T-helper 1 cell treated with Interleukin-12 subunit alpha and Interleukin-12 subunit beta and Interleukin-4 antibody, amounts not matched to agents 30 μg/mL and 1 μg/mL, for 36 hours (primary cell): ENCODE data around the gene MAGED4B.
"Not testable (repeated sequence)": the region's sequence is repeated elsewhere in the genome, so short reads cannot be mapped to it uniquely, and the experiment has no call there.

Experiments
- H3K27ac Mint-ChIP-seq: one replicate; pipeline ENCODE4 v1.8.0; 2021; ENCODE audit warnings: mild to moderate bottlenecking, mixed read lengths
- H3K27me3 Mint-ChIP-seq: one replicate; pipeline ENCODE4 v1.8.0; 2021; ENCODE audit warnings: low read depth, mixed read lengths
- H3K36me3 Mint-ChIP-seq: one replicate; pipeline ENCODE4 v1.8.0; 2021; ENCODE audit warnings: low read depth, mixed read lengths
- H3K4me1 Mint-ChIP-seq: one replicate; pipeline ENCODE4 v1.8.0; 2021; ENCODE audit warnings: low read depth, mixed read lengths
- H3K4me3 Mint-ChIP-seq: one replicate; pipeline ENCODE4 v1.8.0; 2021; ENCODE audit warnings: mild to moderate bottlenecking, moderate library complexity, mixed read lengths
- H3K9me3 Mint-ChIP-seq: one replicate; pipeline ENCODE4 v1.8.0; 2021; ENCODE audit warnings: mixed read lengths

The MAGED4B gene

GRCh38 chrX:52068666-52069640, at the start of gene MAGED4B:
MAGED4B (minus strand) TSS chrX:52069183; CDS start chrX:52068172, 1,011 bp downstream.
- not testable (repeated sequence) for H3K4me3 Mint-ChIP-seq, H3K9me3 Mint-ChIP-seq, H3K27ac Mint-ChIP-seq, H3K4me1 Mint-ChIP-seq, H3K36me3 Mint-ChIP-seq, H3K27me3 Mint-ChIP-seq

GRCh38 chrX:52118262-52118661, 49.3 kb upstream of the MAGED4B start:
- no peak overlapping the region for H3K27ac Mint-ChIP-seq
- H3K27me3 Mint-ChIP-seq: no peaks in the 10 kb centered on the region
- H3K4me3 Mint-ChIP-seq: no peak overlapping the region
- H3K4me1 Mint-ChIP-seq: no peaks in the 10 kb centered on the region
- no peaks in the 10 kb centered on the region for H3K9me3 Mint-ChIP-seq
- no peaks in the 10 kb centered on the region for H3K36me3 Mint-ChIP-seq

- H3K27ac Mint-ChIP-seq: no peak overlapping the region
- H3K4me3 Mint-ChIP-seq: no peak overlapping the region
- H3K9me3 Mint-ChIP-seq: no peaks in the 10 kb centered on the region
- H3K27me3 Mint-ChIP-seq: no peaks in the 10 kb centered on the region
- no peaks in the 10 kb centered on the region for H3K36me3 Mint-ChIP-seq
- no peaks in the 10 kb centered on the region for H3K4me1 Mint-ChIP-seq
Observed at GRCh38 chrX:52082578-52082977, 13.6 kb upstream of the MAGED4B start.

- no peak overlapping the region for H3K27ac Mint-ChIP-seq
- H3K4me3 Mint-ChIP-seq: no peak overlapping the region
- no peaks in the 10 kb centered on the region for H3K36me3 Mint-ChIP-seq
- no peaks in the 10 kb centered on the region for H3K27me3 Mint-ChIP-seq
- H3K4me1 Mint-ChIP-seq: no peaks in the 10 kb centered on the region
- no peaks in the 10 kb centered on the region for H3K9me3 Mint-ChIP-seq
Observed at GRCh38 chrX:52078131-52078530, 9.1 kb upstream of the MAGED4B start.

GRCh38 chrX:52042288-52042687, 26.7 kb downstream of the MAGED4B start:
- H3K27me3 Mint-ChIP-seq, H3K4me1 Mint-ChIP-seq, H3K36me3 Mint-ChIP-seq, H3K9me3 Mint-ChIP-seq, H3K4me3 Mint-ChIP-seq, H3K27ac Mint-ChIP-seq: not testable (repeated sequence)

- Mint-ChIP-seq H3K27me3 (no peaks in the 10 kb centered on the region), H3K27ac (no peak overlapping the region), H3K4me1 (no peaks in the 10 kb centered on the region), H3K36me3 (no peaks in the 10 kb centered on the region), H3K4me3 (no peak overlapping the region), H3K9me3 (no peaks in the 10 kb centered on the region)
Observed at GRCh38 chrX:52034211-52034610, 34.8 kb downstream of the MAGED4B start.

GRCh38 chrX:52031371-52031770, 37.6 kb downstream of the MAGED4B start:
- H3K9me3 Mint-ChIP-seq: no peaks in the 10 kb centered on the region
- no peaks in the 10 kb centered on the region for H3K4me1 Mint-ChIP-seq
- no peaks in the 10 kb centered on the region for H3K27me3 Mint-ChIP-seq
- no peak overlapping the region for H3K27ac Mint-ChIP-seq
- H3K4me3 Mint-ChIP-seq: no peak overlapping the region
- no peaks in the 10 kb centered on the region for H3K36me3 Mint-ChIP-seq

GRCh38 chrX:52015794-52016193, 53.2 kb downstream of the MAGED4B start:
- Mint-ChIP-seq H3K27me3 (no peaks in the 10 kb centered on the region), H3K27ac (no peak overlapping the region), H3K4me3 (no peak overlapping the region)

More at GRCh38 chrX:52015794-52016193, 53.2 kb downstream of the MAGED4B start:
- Mint-ChIP-seq H3K4me1 (no peaks in the 10 kb centered on the region), H3K36me3 (no peaks in the 10 kb centered on the region), H3K9me3 (no peaks in the 10 kb centered on the region)
